UCSD-AML1 (cell line): Measurements from ENCODE around the gene CDC42SE1.

Experiments used
- DNase-seq: peaks from one replicate; lab custom pipeline; 2025; ENCODE audit not compliant: unreplicated experiment; lab: John Stamatoyannopoulos, UW

Gene CDC42SE1

GRCh38 chr1:151009206-151009587 lies 50.2 kb downstream of the CDC42SE1 start:
- DNase-seq: no peak

- DNase-seq: peak; percentile 98
Measured at GRCh38 chr1:151008244-151009205, 50.9 kb downstream of the CDC42SE1 start, which contains the start of gene PRUNE1. PRUNE1 (plus strand) TSS chr1:151008449; CDS start chr1:151008633, 184 bp downstream.

- DNase-seq: no peak
Measured at GRCh38 chr1:151007853-151008243, 51.6 kb downstream of the CDC42SE1 start.

- peak; percentile 64 for DNase-seq
Measured at GRCh38 chr1:151006327-151007052, 52.9 kb downstream of the CDC42SE1 start, which contains the start of gene MINDY1. MINDY1 (minus strand) TSS chr1:151006902; CDS start chr1:151002617, 4,285 bp downstream.

- no peak for DNase-seq
Measured at GRCh38 chr1:151005729-151006319, 53.6 kb downstream of the CDC42SE1 start.

- DNase-seq: no peak
Measured at GRCh38 chr1:151003180-151003579, 56.2 kb downstream of the CDC42SE1 start.

- DNase-seq: no peak
Measured at GRCh38 chr1:151002611-151003010, 56.8 kb downstream of the CDC42SE1 start.

- no peak for DNase-seq
Measured at GRCh38 chr1:151002051-151002450, 57.4 kb downstream of the CDC42SE1 start.

GRCh38 chr1:151001602-151002001 lies 57.8 kb downstream of the CDC42SE1 start:
- DNase-seq: no peak
